K562 (cell line): ENCODE results near the gene TCF12. TPM values are rescaled to one million over a fixed set of nuclear protein-coding genes. Genes with fewer than 3 reads are reported as not detected.
"Not testable (repeated sequence)": the region's sequence is repeated elsewhere in the genome, so short reads cannot be mapped to it uniquely, and the experiment has no call there.

Experiments used
- ATAC-seq: fragments of 200-7000 bp; cut with Tn5 transposase; 3 replicates; pipeline ENCODE4 v1.9.1; 2020; ENCODE audit warnings: moderate library complexity
- BruUV-seq: library from RNA; stranded (reverse); fragments of 400-500 nt; replicated peaks from 2 replicates; lab custom pipeline; 2021; lab: Mats Ljungman, UMichigan
- CTCF ChIA-PET: fragments of 300-600 bp; formaldehyde crosslinking; extraction: SDS; loops from one replicate; lab custom pipeline; 2021; ENCODE audit warnings: low intra/inter-chr PET ratio; lab: Yijun Ruan, JAX
- POLR2A ChIA-PET: fragments of 300-600, 350-650 bp; sonication (Branson Sonifier 250); formaldehyde crosslinking; extraction: SDS; loops from one replicate; lab custom pipeline; 2021; ENCODE audit warnings: antibody characterized with exemption, inconsistent platforms; lab: Yijun Ruan, JAX
- DNase-seq, 4 experiments: peaks; one replicate each; pipeline versions ENCODE4 v3.0.0 to v3.0.0-alpha.2; 2011 to 2018; ENCODE audit warnings: low spot score in 3 of 4, mixed read lengths in 3 of 4; ENCODE audit errors: extremely low read depth in 1 of 4
- FAIRE-seq: peaks from 2 replicates; lab custom pipeline; 2011; peaks lifted over from hg19 to GRCh38; lab: Jason Lieb, UNC
- H2AFZ ChIP-seq: 2 replicates; pipeline ENCODE4 v1.6.0; 2011; ENCODE audit warnings: low read depth, low read length, control low read depth, inconsistent platforms
- H3K27ac ChIP-seq: fragments of 200-600 bp; 3 replicates; pipeline ENCODE4 v1.8.0; 2011; ENCODE audit warnings: low read depth, mild to moderate bottlenecking, control low read depth, inconsistent platforms, low read length, moderate library complexity, mixed read lengths; ENCODE audit errors: extremely low read depth
- H3K27me3 ChIP-seq, 2 experiments: fragments of 300-600 bp in 1 of 2; 2 replicates in 1 of 2; 3 replicates in 1 of 2; pipeline versions ENCODE4 v1.6.0 to v1.8.0; 2011; ENCODE audit warnings: inconsistent platforms in 2 of 2, low read length in 2 of 2, mild to moderate bottlenecking in 1 of 2, mixed read lengths in 1 of 2, moderate library complexity in 1 of 2; ENCODE audit not compliant: control insufficient read depth in 2 of 2, insufficient read depth in 2 of 2
- H3K36me3 ChIP-seq: fragments of 300-600 bp; 3 replicates; pipeline ENCODE4 v1.8.0; 2011; ENCODE audit warnings: mild to moderate bottlenecking, low read length, inconsistent platforms; ENCODE audit not compliant: control insufficient read depth, insufficient read depth
- H3K4me1 ChIP-seq, 2 experiments: fragments of 200-600 bp in 1 of 2; replicated peaks in 1 of 2; 2 replicates in 1 of 2; 3 replicates in 1 of 2; pipeline versions ENCODE4 v1.5.1 to v1.8.0; 2011; ENCODE audit warnings: inconsistent platforms in 2 of 2, low read length in 2 of 2, mild to moderate bottlenecking in 1 of 2, mixed read lengths in 1 of 2, moderate library complexity in 1 of 2; ENCODE audit not compliant: control insufficient read depth in 2 of 2, insufficient read depth in 2 of 2
- H3K4me2 ChIP-seq: 2 replicates; pipeline ENCODE4 v1.6.1; 2011; ENCODE audit warnings: low read length, control low read depth, inconsistent platforms, mixed read lengths; ENCODE audit not compliant: insufficient read depth
- H3K4me3 ChIP-seq: fragments of 200-600 bp; sonication (generic), shearing (Covaris generic); 2 replicates; pipeline ENCODE4 v1.5.1; 2016; ENCODE audit warnings: control low read depth, inconsistent platforms
- H3K79me2 ChIP-seq: fragments of 200-600 bp; 3 replicates; pipeline ENCODE4 v1.8.0; 2011; ENCODE audit warnings: low read length, inconsistent platforms; ENCODE audit not compliant: control insufficient read depth, insufficient read depth
- H3K9ac ChIP-seq, 2 experiments: 2 replicates each; pipeline versions ENCODE4 v1.6.0 to v1.6.1; 2011; ENCODE audit warnings: low read depth in 2 of 2, low read length in 2 of 2, control low read depth in 1 of 2, inconsistent platforms in 1 of 2, mild to moderate bottlenecking in 1 of 2, mixed read lengths in 1 of 2; ENCODE audit not compliant: insufficient read depth in 1 of 2
- H3K9me1 ChIP-seq: one replicate; pipeline ENCODE4 v1.6.0; 2011; ENCODE audit warnings: inconsistent platforms, mild to moderate bottlenecking, low read length, moderate library complexity; ENCODE audit not compliant: control insufficient read depth, insufficient read depth
- H3K9me3 ChIP-seq: replicated peaks from 2 replicates; pipeline ENCODE4 v1.5.1; 2011; ENCODE audit warnings: low read depth, low read length, inconsistent platforms; ENCODE audit not compliant: control insufficient read depth, insufficient read depth
- H4K20me1 ChIP-seq: replicated peaks from 2 replicates; pipeline ENCODE4 v1.6.1; 2011; ENCODE audit warnings: low read length, inconsistent platforms, mixed read lengths; ENCODE audit not compliant: control insufficient read depth, insufficient read depth
- BDP1 ChIP-seq: IDR thresholded peaks from 3 replicates; pipeline ENCODE4 v1.6.1; 2011; ENCODE audit not compliant: insufficient read length, insufficient read depth
- BMI1 ChIP-seq: fragments of 150-350 bp; IDR thresholded peaks from 2 replicates; pipeline ENCODE4 v1.6.1; 2014; ENCODE audit warnings: low read length
- CEBPB ChIP-seq: fragments of 450-650 bp; IDR thresholded peaks from 2 replicates; pipeline ENCODE4 v1.6.1; 2016; ENCODE audit warnings: missing genetic modification characterization, missing compliant biosample characterization
- CEBPG ChIP-seq, 3 experiments: fragments of 200-800 bp in 1 of 3; sonication (Bioruptor generic) in 1 of 3; sonication (generic) in 1 of 3; formaldehyde crosslinking in 1 of 3; IDR thresholded peaks in 2 of 3; conservative IDR thresholded peaks in 1 of 3; 2 replicates each; pipeline versions ENCODE4 v1.6.1 to v1.8.0; 2016 to 2022; ENCODE audit warnings: missing compliant biosample characterization in 2 of 3, missing genetic modification characterization in 2 of 3, mild to moderate bottlenecking in 1 of 3, missing genetic modification reagents in 1 of 3
- E2F6 ChIP-seq, 2 experiments: IDR thresholded peaks; 2 replicates each; pipeline ENCODE4 v1.6.1; 2011; ENCODE audit warnings: borderline replicate concordance in 1 of 2, control low read depth in 1 of 2, low read depth in 1 of 2, low read length in 1 of 2, mild to moderate bottlenecking in 1 of 2, mixed read lengths in 1 of 2, moderate library complexity in 1 of 2; ENCODE audit not compliant: insufficient read depth in 1 of 2, insufficient read length in 1 of 2, poor library complexity in 1 of 2, severe bottlenecking in 1 of 2; ENCODE audit errors: extremely low read depth in 1 of 2
- ESRRB ChIP-seq: fragments of 250-450 bp; sonication (Bioruptor Pico); IDR thresholded peaks from 2 replicates; pipeline ENCODE4 v1.5.0; 2020; ENCODE audit warnings: mild to moderate bottlenecking, moderate library complexity, borderline replicate concordance
- HMBOX1 ChIP-seq: sonication (generic); IDR thresholded peaks from 2 replicates; pipeline ENCODE4 v1.6.1; 2016
- HNRNPLL ChIP-seq: fragments of 200-400 bp; formaldehyde crosslinking; IDR thresholded peaks from 2 replicates; pipeline ENCODE4 v1.6.1; 2017; ENCODE audit warnings: low read length, low read depth, mild to moderate bottlenecking; ENCODE audit not compliant: poor library complexity, severe bottlenecking
- RAD51 ChIP-seq: fragments of 450-650 bp; IDR thresholded peaks from 2 replicates; pipeline ENCODE4 v1.7.1; 2016; ENCODE audit warnings: low read depth, mild to moderate bottlenecking, borderline replicate concordance
- TRIM28 ChIP-seq: fragments of 450-650 bp; IDR thresholded peaks from 2 replicates; pipeline ENCODE4 v1.6.1; 2017
- WGBS: fragments of 100-300 bp; shearing (Covaris generic); methylation state at CpG from one replicate; pipeline ENCODE4 v1.1.6; 2016; ENCODE audit warnings: low coverage, mixed read lengths; ENCODE audit not compliant: insufficient coverage; ENCODE audit errors: missing lambda C conversion rate; 5-methylcytosine and 5-hydroxymethylcytosine counted together
- in situ Hi-C: fragments of 300-500 bp; cut with MboI; formaldehyde crosslinking; loops from 4 replicates; pipeline ENCODE4 v1.15.0; 2018; ENCODE audit warnings: inconsistent platforms, mixed read lengths
- intact Hi-C: fragments of 100-400 bp; cut with micrococcal nuclease; formaldehyde crosslinking; loops from 2 replicates; pipeline ENCODE4 v1.14.2; 2022
- polyA plus RNA-seq, 8 experiments: library from polyadenylated mRNA; depleted of rRNA in 4 of 8; stranded (reverse) in 5 of 8; unstranded in 3 of 8; fragments of >200 nt; fragmentation: Nextera tagmentation in 2 of 8; fragmentation: Illumina TruSeq in 1 of 8; extraction: Ambion mirVana in 2 of 8; extraction: Trizol in 1 of 8; gene quantifications; 2 replicates each; pipeline versions ENCODE4 v1.2.1 to v1.2.3, GENCODE V29; 2011 to 2014; ENCODE audit warnings: inconsistent platforms in 1 of 8, missing spikeins in 1 of 8
- total RNA-seq, 7 experiments: library from RNA; depleted of rRNA in 6 of 7; stranded (reverse); fragments of >200 nt in 6 of 7; fragmentation: Illumina TruSeq in 2 of 7; extraction: Trizol in 2 of 7; gene quantifications; 2 replicates each; pipeline versions ENCODE4 v1.2.1 to v1.2.3, GENCODE V29; 2011 to 2021; ENCODE audit warnings: low replicate concordance in 1 of 7

TCF12 gene
- total and polyA plus RNA-seq, 9 of the 15 experiments (the other 6 are each of a cell fraction or from before 2014, with no cell fraction given) = 10.5 to 132 (median 52.9) TPM

- H3K9ac ChIP-seq; FAIRE-seq; ATAC-seq; H3K27me3 ChIP-seq; CTCF ChIA-PET; in situ Hi-C loops; H3K4me2 ChIP-seq; H3K4me3 ChIP-seq; H3K9me1 ChIP-seq; BruUV-seq; H4K20me1 ChIP-seq; DNase-seq; H3K9me3 ChIP-seq; H2AFZ ChIP-seq; H3K79me2 ChIP-seq; intact Hi-C loops; H3K4me1 ChIP-seq; H3K27ac ChIP-seq; TF ChIP-seq CEBPG (CRISPR knock-in tag; IDR thresholded peaks at IDR 0.05): not testable (repeated sequence)
- WGBS = 81% methylated on average over 4 of the region's 4 CpGs
- H3K36me3 ChIP-seq = peaks cover 12% of the 10 kb centered on the region; the same call in 2 of the 3 replicates
- peak; percentile 59 for TF ChIP-seq CEBPB
- TF ChIP-seq CEBPG (tag; conservative IDR thresholded peaks at IDR 0.05 in 1 of 2, IDR thresholded peaks at IDR 0.05 in 1 of 2) = peak; percentile 6 to 49; a peak in 2 of 4 replicates
- POLR2A ChIA-PET = interaction anchor here (1.2 kb wide), 1 partner anchor 16 kb away, joined by 5 read pairs; no protein-coding TSS in a partner anchor
These were observed 179.6 kb downstream of the TCF12 start for GRCh38 chr15:57097919-57098543.

DNA sequence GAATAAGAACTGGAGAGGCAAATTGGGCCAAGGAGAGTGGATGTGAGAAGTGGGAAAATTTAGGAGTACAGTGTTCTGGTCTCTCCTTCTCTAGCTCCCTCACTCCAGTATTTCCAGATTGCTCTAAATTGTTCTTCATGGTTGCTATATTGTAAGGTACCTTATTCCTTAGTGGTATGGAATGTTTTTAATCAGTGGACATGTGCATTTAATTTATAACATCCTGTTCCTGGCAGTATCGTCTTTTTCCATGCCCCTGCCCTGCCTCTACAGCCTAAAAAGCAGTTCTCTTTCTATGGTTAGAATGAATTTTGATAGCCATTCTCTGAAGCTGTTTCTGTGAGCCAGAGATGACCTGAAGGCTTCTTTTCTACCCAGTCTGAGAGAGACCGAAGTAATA lies 180.5 kb downstream of the TCF12 start:
- Histone ChIP-seq H3K27ac (no peak overlapping the region), H3K36me3 (peaks cover 7% of the 10 kb centered on the region; the same call in 2 of the 3 replicates), H4K20me1 (no peaks in the 10 kb centered on the region), H3K4me3 (no peak overlapping the region), H3K27me3 (no peaks in the 10 kb centered on the region), H3K9ac (no peak overlapping the region), H3K9me3 (no peaks in the 10 kb centered on the region), H2AFZ (no peak overlapping the region), H3K4me1 (no peaks in the 10 kb centered on the region), H3K79me2 (no peaks in the 10 kb centered on the region), H3K4me2 (no peak overlapping the region), H3K9me1 (no peaks in the 10 kb centered on the region)
- FAIRE-seq (no peak), DNase-seq (no peak), ATAC-seq (no peak)
- POLR2A ChIA-PET = interaction anchor here (1.2 kb wide), 1 partner anchor 17 kb away, joined by 5 read pairs; no protein-coding TSS in a partner anchor
- CTCF ChIA-PET = no interaction called here
- WGBS = 92% methylated on average over 2 of the region's 2 CpGs
- no TSS peak for BruUV-seq
- in situ Hi-C loops (no loop called here), intact Hi-C loops (no loop called here)
- TF ChIP-seq ESRRB (CRISPR knock-in tag) (no peak), RAD51 (no peak), BMI1 (no peak), HMBOX1 (no peak), BDP1 (no peak), TRIM28 (no peak), HNRNPLL (no peak), E2F6 (IDR thresholded peaks at IDR 0.05; ENCODE audit: borderline replicate concordance in 1 of 2, extremely low read depth in 1 of 2, insufficient read depth in 1 of 2, insufficient read length in 1 of 2, low read depth in 1 of 2, low read length in 1 of 2, poor library complexity in 1 of 2, severe bottlenecking in 1 of 2) (no peak)
